ENCODE results near the gene RGS9BP.
A peak's percentile ranks its signal among the peaks of the same experiment; 100 is the strongest.
"Not testable (repeated sequence)": the region's sequence is repeated elsewhere in the genome, so short reads cannot be mapped to it uniquely, and the experiment has no call there.

Gene RGS9BP

GRCh38 chr19:32675720-32676185 lies at the start of gene RGS9BP:
TSS of gene RGS9BP (plus strand) at chr19:32675848. CDS start at chr19:32676264, 416 bp downstream.
- DNase-seq, result peak; percentile 75

GRCh38 chr19:32626969-32627368 lies 48.7 kb upstream of the RGS9BP start:
- no peak for DNase-seq

- DNase-seq, result no peak
Observed at GRCh38 chr19:32627714-32628270, 47.9 kb upstream of the RGS9BP start.

GRCh38 chr19:32630338-32630737 lies 45.3 kb upstream of the RGS9BP start:
- DNase-seq, result no peak

GRCh38 chr19:32631381-32631780 lies 44.3 kb upstream of the RGS9BP start:
- no peak for DNase-seq

GRCh38 chr19:32637480-32637879 lies 38.2 kb upstream of the RGS9BP start:
- no peak for DNase-seq

GRCh38 chr19:32638625-32639024 lies 37.0 kb upstream of the RGS9BP start:
- DNase-seq, result no peak

GRCh38 chr19:32642771-32643170 lies 32.9 kb upstream of the RGS9BP start:
- no peak for DNase-seq

- no peak for DNase-seq
Observed at GRCh38 chr19:32646556-32646955, 29.1 kb upstream of the RGS9BP start.

- DNase-seq, result no peak
Observed at GRCh38 chr19:32647361-32647760, 28.3 kb upstream of the RGS9BP start.

- no peak for DNase-seq
Observed at GRCh38 chr19:32649751-32650150, 25.9 kb upstream of the RGS9BP start.

GRCh38 chr19:32650671-32651070 lies 25.0 kb upstream of the RGS9BP start:
- no peak for DNase-seq

GRCh38 chr19:32651729-32652140 lies 23.9 kb upstream of the RGS9BP start:
- DNase-seq, result peak; percentile 4

- DNase-seq, result not testable (repeated sequence)
Observed at GRCh38 chr19:32652331-32652730, 23.3 kb upstream of the RGS9BP start.

- DNase-seq, result peak; percentile 90
Observed at GRCh38 chr19:32652894-32653598, 22.6 kb upstream of the RGS9BP start.

- no peak for DNase-seq
Observed at GRCh38 chr19:32653599-32653915, 22.1 kb upstream of the RGS9BP start.

GRCh38 chr19:32656379-32656778 lies 19.3 kb upstream of the RGS9BP start:
- not testable (repeated sequence) for DNase-seq

GRCh38 chr19:32658075-32658474 lies 17.6 kb upstream of the RGS9BP start:
- DNase-seq, result no peak

- no peak for DNase-seq
Observed at GRCh38 chr19:32658527-32658926, 17.1 kb upstream of the RGS9BP start.

- no peak for DNase-seq
Observed at GRCh38 chr19:32661318-32661717, 14.3 kb upstream of the RGS9BP start.

GRCh38 chr19:32662186-32662585 lies 13.5 kb upstream of the RGS9BP start:
- no peak for DNase-seq

- DNase-seq, result no peak
Observed at GRCh38 chr19:32666084-32666483, 9.6 kb upstream of the RGS9BP start.

- no peak for DNase-seq
Observed at GRCh38 chr19:32669310-32669709, 6.3 kb upstream of the RGS9BP start.

GRCh38 chr19:32671883-32672593 lies 3.6 kb upstream of the RGS9BP start:
- DNase-seq, result no peak

All from NCI-H69 (cell line).